ENCODE measurements around the gene SLC8A1.

- TF ChIP-seq CTCF (conservative IDR thresholded peaks at IDR 0.05 in 1 of 2, IDR thresholded peaks at IDR 0.05 in 1 of 2; ENCODE audit: low read depth in 1 of 2, low read length in 2 of 2) (no peak), EZH2 (IDR thresholded peaks at IDR 0.05; ENCODE audit: low read length, missing control alignments) (no peak)
Observed at GRCh38 chr2:40103163-40103562, 348.7 kb downstream of the SLC8A1 start.
